Suppressor macrophage treated with lipopolysaccharide for 1 hour (primary cell): ENCODE results near the gene KCNJ10.
A peak's percentile ranks its signal among the peaks of the same experiment; 100 is the strongest.

Experiments used
- DNase-seq, 3 donors: peaks; one replicate each; pipeline ENCODE4 v3.0.0-alpha.2; 2020 to 2022

KCNJ10 gene

DNA sequence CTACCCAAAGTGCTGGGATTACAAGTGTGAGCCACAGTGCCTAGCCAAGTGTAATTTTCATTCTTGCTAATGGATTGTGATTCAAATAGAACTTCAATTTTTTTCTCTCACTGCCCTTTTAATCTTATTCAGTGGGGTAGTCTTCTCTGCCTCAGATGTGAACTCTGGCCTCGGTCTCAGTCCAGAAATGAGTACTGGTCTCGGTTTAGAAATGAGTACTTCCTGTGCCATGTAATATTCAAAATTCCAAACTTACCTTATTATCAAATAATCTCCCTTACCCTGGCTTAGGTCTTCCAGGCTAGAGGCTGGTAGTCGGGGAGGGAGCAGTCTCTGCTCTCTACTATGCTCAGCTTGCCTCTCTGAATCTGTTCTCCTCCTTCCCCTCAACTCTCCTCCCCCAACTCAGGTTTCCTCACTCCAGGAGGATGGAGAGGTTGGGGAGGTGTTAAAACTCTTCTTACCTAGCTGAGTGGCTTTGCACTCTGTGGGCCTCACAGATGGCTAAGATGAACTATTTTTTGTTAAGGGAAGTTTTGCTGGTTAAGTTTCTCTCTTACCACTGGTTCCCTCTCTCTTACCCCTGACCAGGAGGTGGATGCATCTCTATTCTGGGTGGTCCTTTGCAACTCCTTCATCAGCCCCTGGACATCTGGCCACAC, 111.1 kb downstream of the KCNJ10 start:
- no peak for DNase-seq

DNA sequence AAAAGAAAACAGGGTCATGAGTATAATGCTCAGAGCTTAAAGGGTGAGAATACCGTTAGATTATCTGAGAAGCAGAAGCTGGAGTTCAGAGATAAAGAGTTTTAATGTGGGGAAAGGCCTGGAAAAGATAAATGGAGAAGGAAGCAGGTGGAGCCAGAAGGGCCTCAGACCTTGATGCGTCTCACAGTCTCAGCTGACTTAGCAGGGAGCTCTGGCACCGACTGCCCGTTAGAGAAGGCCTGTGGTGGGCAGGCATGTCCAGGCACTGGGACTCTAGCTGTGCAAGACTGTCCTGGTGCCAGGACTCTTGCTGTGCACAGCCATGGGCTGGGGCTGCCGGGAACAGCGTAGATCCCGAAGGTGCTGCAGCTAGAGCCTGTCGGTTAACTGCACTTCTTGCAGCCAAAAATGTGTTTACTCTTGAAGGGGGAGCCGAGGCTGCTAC, 112.1 kb downstream of the KCNJ10 start:
- DNase-seq, result no peak

DNA sequence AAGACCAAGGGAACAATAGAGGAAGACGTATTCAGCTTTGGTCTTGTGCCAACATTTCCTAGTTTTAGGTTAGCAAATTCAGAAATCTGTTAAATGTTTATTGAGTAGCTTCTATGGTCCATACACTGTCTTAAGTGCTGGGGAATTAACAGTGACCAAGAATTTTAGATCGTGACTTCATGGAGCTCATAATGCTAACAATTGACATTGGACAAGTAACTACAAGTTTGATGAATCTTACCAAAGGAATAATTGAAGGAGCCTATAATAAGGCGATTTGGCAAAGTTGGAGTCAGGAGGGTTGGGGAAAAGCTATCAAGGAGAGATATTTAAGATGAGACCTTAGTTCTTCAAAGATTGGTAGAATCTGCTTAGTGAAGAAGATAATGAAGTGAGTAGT, 114.5 kb downstream of the KCNJ10 start:
- DNase-seq, result no peak

GRCh38 chr1:159953536-159954515, 116.1 kb downstream of the KCNJ10 start, which contains the start of gene SLAMF9:
Gene SLAMF9, minus strand, starts transcription at chr1:159954237. Its CDS starts 100 bp downstream, at chr1:159954137.
- DNase-seq, result peak; percentile 86 to 93 (median 92)

DNA sequence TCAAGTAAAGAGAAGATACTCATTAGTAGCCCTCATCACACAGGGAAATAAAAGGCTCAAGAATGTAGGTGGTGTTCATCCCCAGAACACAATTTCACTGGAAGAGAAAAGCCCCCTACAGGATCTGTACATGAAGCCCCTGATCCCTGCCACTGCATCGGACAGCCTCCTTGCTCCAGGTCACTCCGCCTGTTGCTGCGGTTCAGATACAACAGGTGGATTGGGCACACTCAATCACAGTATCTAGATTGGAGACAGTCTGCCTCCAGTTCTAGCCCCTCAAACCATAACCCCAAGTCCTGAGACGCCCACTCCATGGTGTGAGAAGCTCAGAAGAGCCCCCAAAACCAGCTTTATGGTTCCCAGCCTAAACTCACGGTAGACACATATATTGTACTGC, 117.0 kb downstream of the KCNJ10 start:
- no peak for DNase-seq

GRCh38 chr1:159951551-159951950, 118.4 kb downstream of the KCNJ10 start:
- DNase-seq, result peak; percentile 83 to 90 (median 89)

- DNase-seq, result no peak
Observed at GRCh38 chr1:159951016-159951415, 118.9 kb downstream of the KCNJ10 start.

- DNase-seq, result peak; percentile 52 to 59 (median 57)
Observed at GRCh38 chr1:159949981-159950381, 120.0 kb downstream of the KCNJ10 start.

- no peak for DNase-seq
Observed at GRCh38 chr1:159949123-159949522, 120.8 kb downstream of the KCNJ10 start.
